ENCODE measurements around the gene CD68.
"Not testable (repeated sequence)": the region's sequence is repeated elsewhere in the genome, so short reads cannot be mapped to it uniquely, and the experiment has no call there.

CD68 gene

GRCh38 chr17:7590743-7591142 lies 11.3 kb downstream of the CD68 start:
- Histone ChIP-seq H3K9me3 (ENCODE audit: control insufficient read depth, low read length) (no peaks in the 10 kb centered on the region), H3K4me2 (ENCODE audit: low read length) (no peak overlapping the region), H3K36me3 (ENCODE audit: control insufficient read depth, insufficient read depth, low read length) (no peaks in the 10 kb centered on the region), H3K27me3 (ENCODE audit: control insufficient read depth, insufficient read depth, low read length) (no peaks in the 10 kb centered on the region), H3K4me3 (ENCODE audit: low read depth, low read length) (no peak overlapping the region), H2AFZ (no peak overlapping the region), H3K9ac (no peak overlapping the region), H3K4me1 (peaks cover 4% of the 10 kb centered on the region), H3K79me2 (no peaks in the 10 kb centered on the region), H3K27ac (no peak overlapping the region)
- no peak for TF ChIP-seq CTCF (IDR thresholded peaks at IDR 0.05)

- Histone ChIP-seq H3K4me2 (ENCODE audit: low read length) (no peak overlapping the region), H2AFZ (no peak overlapping the region), H3K9me3 (ENCODE audit: control insufficient read depth, low read length) (no peaks in the 10 kb centered on the region), H3K36me3 (ENCODE audit: control insufficient read depth, insufficient read depth, low read length) (no peaks in the 10 kb centered on the region), H3K27me3 (ENCODE audit: control insufficient read depth, insufficient read depth, low read length) (no peaks in the 10 kb centered on the region), H3K9ac (no peak overlapping the region), H3K79me2 (no peaks in the 10 kb centered on the region), H3K4me3 (ENCODE audit: low read depth, low read length) (no peak overlapping the region), H3K4me1 (peaks cover 4% of the 10 kb centered on the region), H3K27ac (no peak overlapping the region)
- TF ChIP-seq CTCF (IDR thresholded peaks at IDR 0.05): no peak
Observed at GRCh38 chr17:7591596-7591995, 12.2 kb downstream of the CD68 start.

GRCh38 chr17:7592422-7593021 lies 13.1 kb downstream of the CD68 start:
- Histone ChIP-seq H3K27ac (no peak overlapping the region), H2AFZ (no peak overlapping the region), H3K9me3 (ENCODE audit: control insufficient read depth, low read length) (no peaks in the 10 kb centered on the region), H3K79me2 (no peaks in the 10 kb centered on the region), H3K36me3 (ENCODE audit: control insufficient read depth, insufficient read depth, low read length) (no peaks in the 10 kb centered on the region), H3K4me1 (peaks cover 4% of the 10 kb centered on the region), H3K4me3 (ENCODE audit: low read depth, low read length) (no peak overlapping the region), H3K9ac (no peak overlapping the region), H3K4me2 (ENCODE audit: low read length) (no peak overlapping the region), H3K27me3 (ENCODE audit: control insufficient read depth, insufficient read depth, low read length) (no peaks in the 10 kb centered on the region)
- no peak for TF ChIP-seq CTCF (IDR thresholded peaks at IDR 0.05)

- H3K4me2 ChIP-seq (ENCODE audit: low read length): no peak overlapping the region
- no peaks in the 10 kb centered on the region for H3K36me3 ChIP-seq (ENCODE audit: control insufficient read depth, insufficient read depth, low read length)
- no peak overlapping the region for H3K9ac ChIP-seq
- no peak overlapping the region for H3K4me3 ChIP-seq (ENCODE audit: low read depth, low read length)
- H3K27ac ChIP-seq: no peak overlapping the region
- no peaks in the 10 kb centered on the region for H3K27me3 ChIP-seq (ENCODE audit: control insufficient read depth, insufficient read depth, low read length)
- H3K79me2 ChIP-seq: no peaks in the 10 kb centered on the region
- H3K9me3 ChIP-seq (ENCODE audit: control insufficient read depth, low read length): no peaks in the 10 kb centered on the region
- TF ChIP-seq CTCF (IDR thresholded peaks at IDR 0.05): no peak
- H2AFZ ChIP-seq: no peak overlapping the region
- H3K4me1 ChIP-seq: peaks cover 4% of the 10 kb centered on the region
Observed at GRCh38 chr17:7593296-7593695, 13.9 kb downstream of the CD68 start.

GRCh38 chr17:7597561-7597960 lies 18.1 kb downstream of the CD68 start:
- H3K4me2 ChIP-seq (ENCODE audit: low read length); H3K9me3 ChIP-seq (ENCODE audit: control insufficient read depth, low read length); H3K36me3 ChIP-seq (ENCODE audit: control insufficient read depth, insufficient read depth, low read length); H3K27ac ChIP-seq; H3K27me3 ChIP-seq (ENCODE audit: control insufficient read depth, insufficient read depth, low read length); H2AFZ ChIP-seq; H3K4me1 ChIP-seq; H3K79me2 ChIP-seq; H3K4me3 ChIP-seq (ENCODE audit: low read depth, low read length); H3K9ac ChIP-seq: not testable (repeated sequence)

Data from parathyroid adenoma (tissue), 2 donors.